ENCODE results near the gene TUBB8.
"Not testable (repeated sequence)": the region's sequence is repeated elsewhere in the genome, so short reads cannot be mapped to it uniquely, and the experiment has no call there.

TUBB8 gene

DNA sequence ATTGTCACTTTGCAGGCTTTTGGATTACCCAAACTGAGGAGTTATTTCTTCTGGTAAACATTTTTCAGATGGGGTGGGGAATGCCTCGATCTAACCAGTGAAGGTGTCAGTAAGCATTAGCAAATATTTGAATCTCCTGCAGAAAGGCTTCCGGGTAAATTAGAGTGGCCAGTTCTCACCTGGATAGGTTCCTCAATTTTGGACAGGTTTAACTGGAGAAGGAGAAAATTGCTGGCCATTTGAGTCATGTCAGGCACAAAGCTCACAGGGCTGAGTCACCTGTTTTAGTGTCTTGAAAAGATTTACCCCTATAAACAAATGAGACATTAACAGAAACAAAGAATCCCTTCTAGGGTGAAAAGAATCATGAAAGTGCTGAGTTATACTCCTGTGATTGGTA is 830 bp upstream of the TUBB8 start:
- not testable (repeated sequence) for FAIRE-seq; DNase-seq (ENCODE audit: low spot score)

DNA sequence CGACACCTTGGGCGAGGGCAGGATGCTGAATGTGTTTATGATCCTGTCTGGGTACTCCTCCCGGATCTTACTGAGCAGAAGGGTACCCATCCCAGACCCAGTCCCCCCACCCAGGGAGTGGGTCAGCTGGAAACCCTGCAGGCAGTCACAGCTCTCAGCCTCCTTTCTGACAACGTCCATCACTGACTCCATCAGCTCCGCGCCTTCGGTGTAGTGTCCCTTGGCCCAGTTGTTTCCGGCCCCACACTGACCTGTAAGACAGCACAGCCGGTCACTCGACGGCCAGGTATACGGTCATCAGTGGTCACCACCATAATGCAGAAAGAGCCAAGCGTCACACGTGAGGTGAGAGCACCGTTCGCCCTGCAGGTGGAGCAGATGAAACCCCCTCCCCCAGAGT is 1.2 kb downstream of the TUBB8 start:
- not testable (repeated sequence) for FAIRE-seq; DNase-seq (ENCODE audit: low spot score)

DNA sequence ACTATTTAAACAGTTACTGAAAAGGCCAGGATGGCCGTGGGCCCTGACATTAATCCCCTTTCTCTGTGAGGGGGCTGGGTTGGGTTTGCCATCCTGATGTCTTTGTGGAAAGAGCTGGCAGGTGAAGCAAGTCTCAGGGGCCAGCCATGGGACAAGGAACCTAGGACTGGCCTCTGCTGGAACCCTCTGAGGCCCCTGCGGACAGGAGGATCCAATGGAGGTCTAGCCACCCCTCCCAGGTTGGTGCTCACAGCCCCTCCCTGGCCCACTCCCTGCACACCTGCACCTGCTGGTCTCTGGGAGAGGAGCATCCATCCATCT is 35.8 kb downstream of the TUBB8 start:
- DNase-seq (ENCODE audit: low spot score); FAIRE-seq: not testable (repeated sequence)

DNA sequence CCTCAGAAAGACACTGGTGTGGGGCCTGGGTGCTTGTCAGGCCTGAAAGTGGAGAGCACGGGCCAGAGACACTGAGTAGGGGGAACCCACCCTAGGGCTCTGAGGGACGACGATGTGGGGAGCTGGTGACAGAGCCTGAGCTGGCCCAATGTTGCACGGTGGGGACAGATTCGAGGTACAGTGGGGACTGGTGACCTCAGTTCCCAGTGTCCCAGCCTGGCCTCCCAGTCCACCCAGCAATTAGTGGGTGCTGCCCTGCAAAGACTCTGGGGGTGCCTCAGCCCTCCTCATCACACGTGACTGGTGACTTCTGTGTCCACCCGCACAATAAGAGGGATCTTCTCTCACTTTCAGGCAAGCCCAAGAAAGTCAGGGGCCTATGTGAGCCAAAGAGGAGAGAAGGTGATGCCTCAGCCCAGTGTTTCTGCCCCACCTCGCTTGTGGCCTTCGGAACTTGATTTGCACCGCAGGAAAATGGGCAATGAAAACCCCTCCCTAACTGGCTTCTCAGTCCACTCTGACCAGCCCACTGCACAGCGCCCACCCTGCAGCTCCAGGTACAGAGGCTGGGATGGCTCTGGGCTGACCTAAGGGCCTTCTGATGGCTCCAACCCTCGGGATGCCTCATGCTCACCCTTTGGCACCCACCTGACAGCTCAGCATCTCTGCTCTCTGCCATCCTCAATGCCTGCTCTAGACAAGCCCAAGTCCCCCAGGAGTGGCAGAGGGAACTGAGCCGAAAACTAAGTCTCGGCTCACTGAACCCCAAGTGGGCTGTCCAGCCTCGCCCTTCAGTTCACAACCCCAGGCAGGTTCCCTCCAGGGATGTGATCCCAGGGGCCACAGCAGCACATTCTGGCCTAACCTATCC is 36.4 kb downstream of the TUBB8 start:
- not testable (repeated sequence) for FAIRE-seq; DNase-seq (ENCODE audit: low spot score)

DNA sequence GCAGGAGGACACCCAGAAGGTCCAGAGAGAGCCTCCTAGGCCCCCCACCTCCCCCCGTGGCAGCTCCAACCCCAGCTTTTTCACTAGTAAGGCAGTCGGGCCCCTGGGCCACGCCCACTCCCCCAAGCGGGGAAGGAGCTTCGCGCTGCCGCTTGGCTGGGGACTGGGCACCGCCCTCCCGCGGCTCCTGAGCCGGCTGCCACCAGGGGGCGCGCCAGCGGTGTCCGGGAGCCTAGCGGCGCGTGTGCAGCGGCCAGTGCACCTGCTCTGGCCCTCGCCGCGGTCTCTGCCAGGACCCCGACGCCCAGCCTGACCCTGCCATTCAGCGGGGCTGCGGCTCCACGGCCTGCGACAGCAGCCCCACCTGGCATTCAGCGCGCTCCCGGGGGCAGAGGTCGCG is 37.8 kb downstream of the TUBB8 start:
- not testable (repeated sequence) for FAIRE-seq; DNase-seq (ENCODE audit: low spot score)

DNA sequence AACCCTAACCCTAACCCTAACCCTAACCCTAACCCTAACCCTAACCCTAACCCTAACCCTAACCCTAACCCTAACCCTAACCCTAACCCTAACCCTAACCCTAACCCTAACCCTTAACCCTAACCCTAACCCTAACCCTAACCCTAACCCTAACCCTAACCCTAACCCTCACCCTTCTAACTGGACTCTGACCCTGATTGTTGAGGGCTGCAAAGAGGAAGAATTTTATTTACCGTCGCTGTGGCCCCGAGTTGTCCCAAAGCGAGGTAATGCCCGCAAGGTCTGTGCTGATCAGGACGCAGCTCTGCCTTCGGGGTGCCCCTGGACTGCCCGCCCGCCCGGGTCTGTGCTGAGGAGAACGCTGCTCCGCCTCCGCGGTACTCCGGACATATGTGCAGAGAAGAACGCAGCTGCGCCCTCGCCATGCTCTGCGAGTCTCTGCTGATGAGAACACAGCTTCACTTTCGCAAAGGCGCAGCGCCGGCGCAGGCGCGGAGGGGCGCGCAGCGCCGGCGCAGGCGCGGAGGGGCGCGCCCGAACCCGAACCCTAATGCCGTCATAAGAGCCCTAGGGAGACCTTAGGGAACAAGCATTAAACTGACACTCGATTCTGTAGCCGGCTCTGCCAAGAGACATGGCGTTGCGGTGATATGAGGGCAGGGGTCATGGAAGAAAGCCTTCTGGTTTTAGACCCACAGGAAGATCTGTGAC is 38.7 kb downstream of the TUBB8 start:
- FAIRE-seq; DNase-seq (ENCODE audit: low spot score): not testable (repeated sequence)

Data from RCC 7860 (cell line).